GM12878 (cell line): Measurements from ENCODE around the gene AAGAB. TPM values are rescaled to one million over a fixed set of nuclear protein-coding genes. Genes with fewer than 3 reads are reported as not detected.

ENCODE experiments used
- ATAC-seq: fragments of 200-7000 bp; cut with Tn5 transposase; 3 replicates; pipeline ENCODE4 v1.9.1; 2020; ENCODE audit warnings: mild to moderate bottlenecking, moderate library complexity
- BruUV-seq: library from RNA; stranded (reverse); fragments of 400-500 nt; replicated peaks from 2 replicates; lab custom pipeline; 2021; lab: Mats Ljungman, UMichigan
- CTCF ChIA-PET: fragments of 300-600 bp; sonication (Branson Sonifier 250); formaldehyde crosslinking; extraction: SDS; loops from one replicate; lab custom pipeline; 2021; ENCODE audit warnings: inconsistent platforms; lab: Yijun Ruan, JAX
- POLR2A ChIA-PET: fragments of 350-600 bp; formaldehyde crosslinking; extraction: SDS; loops from one replicate; lab custom pipeline; 2021; ENCODE audit warnings: inconsistent platforms; lab: Charles Lee
- RAD21 ChIA-PET: fragments of 300-600 bp; sonication (Branson Sonifier 250); formaldehyde crosslinking; loops from one replicate; lab custom pipeline; 2023; ENCODE audit warnings: antibody characterized with exemption; ENCODE audit not compliant: unreplicated experiment; lab: Charles Lee
- SMC1A ChIA-PET: fragments of 300-600 bp; sonication (Branson Sonifier 250); formaldehyde crosslinking; loops from one replicate; lab custom pipeline; 2023; ENCODE audit not compliant: unreplicated experiment, uncharacterized antibody; lab: Charles Lee
- DNase-seq: peaks from one replicate; pipeline ENCODE4 v3.0.0-alpha.2; 2011; ENCODE audit warnings: low read depth, low spot score
- FAIRE-seq: peaks from 3 replicates; lab custom pipeline; 2011; peaks lifted over from hg19 to GRCh38; lab: Jason Lieb, UNC
- H2AFZ ChIP-seq: 2 replicates; pipeline ENCODE4 v1.6.0; 2011; ENCODE audit warnings: low read depth, low read length, control low read depth; ENCODE audit not compliant: control insufficient read depth
- H3K27ac ChIP-seq: 2 replicates; pipeline ENCODE4 v1.5.1; 2011; ENCODE audit warnings: control low read depth; ENCODE audit not compliant: control insufficient read depth, insufficient read depth
- H3K27me3 ChIP-seq, 2 experiments: replicated peaks in 1 of 2; 2 replicates each; pipeline versions ENCODE4 v1.6.0 to v1.6.1; 2011; ENCODE audit warnings: low read length in 1 of 2; ENCODE audit not compliant: control insufficient read depth in 2 of 2, insufficient read depth in 2 of 2
- H3K36me3 ChIP-seq, 2 experiments: 2 replicates each; pipeline ENCODE4 v1.5.1; 2011; ENCODE audit warnings: low read length in 1 of 2; ENCODE audit not compliant: control insufficient read depth in 2 of 2, insufficient read depth in 2 of 2
- H3K4me1 ChIP-seq: 2 replicates; pipeline ENCODE4 v1.6.1; 2011; ENCODE audit warnings: mild to moderate bottlenecking, low read length, moderate library complexity, mixed read lengths; ENCODE audit not compliant: control insufficient read depth, insufficient read depth
- H3K4me2 ChIP-seq: 2 replicates; pipeline ENCODE4 v1.6.0; 2011; ENCODE audit warnings: control low read depth; ENCODE audit not compliant: control insufficient read depth, insufficient read depth
- H3K4me3 ChIP-seq: fragments of 200-600 bp; sonication (generic); 2 replicates; pipeline ENCODE4 v1.5.1; 2016
- H3K79me2 ChIP-seq: 2 replicates; pipeline ENCODE4 v1.6.0; 2011; ENCODE audit warnings: low read length; ENCODE audit not compliant: control insufficient read depth, insufficient read depth
- H3K9ac ChIP-seq: 2 replicates; pipeline ENCODE4 v1.8.0; 2011; ENCODE audit warnings: low read length, control low read depth, mixed read lengths; ENCODE audit not compliant: control insufficient read depth, insufficient read depth
- H3K9me3 ChIP-seq: replicated peaks from 3 replicates; pipeline ENCODE4 v1.5.1; 2011; ENCODE audit warnings: mild to moderate bottlenecking, low read length; ENCODE audit not compliant: control insufficient read depth, insufficient read depth
- H4K20me1 ChIP-seq: 2 replicates; pipeline ENCODE4 v1.6.0; 2011; ENCODE audit not compliant: control insufficient read depth, insufficient read depth
- ATF7 ChIP-seq: fragments of 450-650 bp; IDR thresholded peaks from 2 replicates; pipeline ENCODE4 v1.6.1; 2016; ENCODE audit warnings: low read depth, mild to moderate bottlenecking
- CBX3 ChIP-seq: fragments of 200-600 bp; sonication (generic); IDR thresholded peaks from 2 replicates; pipeline ENCODE4 v1.6.1; 2016; ENCODE audit warnings: low read depth, borderline replicate concordance
- CHD2 ChIP-seq: IDR thresholded peaks from 2 replicates; pipeline ENCODE4 v1.6.1; 2011; ENCODE audit warnings: low read depth, low read length, improper control_type of control experiment, borderline replicate concordance
- CREM ChIP-seq: IDR thresholded peaks from 2 replicates; pipeline ENCODE4 v1.6.1; 2014; ENCODE audit warnings: antibody characterized with exemption, low read depth
- EED ChIP-seq: sonication (generic); IDR thresholded peaks from 2 replicates; pipeline ENCODE4 v1.6.1; 2016; ENCODE audit warnings: antibody characterized with exemption, low read depth
- GABPA ChIP-seq: IDR thresholded peaks from 2 replicates; pipeline ENCODE4 v1.6.1; 2014; ENCODE audit warnings: antibody characterized with exemption, low read depth, mild to moderate bottlenecking, inconsistent platforms
- HDAC2 ChIP-seq: fragments of 200-600 bp; sonication (generic); IDR thresholded peaks from 2 replicates; pipeline ENCODE4 v1.6.1; 2017
- HDAC6 ChIP-seq: fragments of 200-600 bp; sonication (generic); IDR thresholded peaks from one replicate; pipeline ENCODE4 v1.8.0; 2017; ENCODE audit warnings: antibody characterized with exemption; ENCODE audit not compliant: unreplicated experiment
- IKZF2 ChIP-seq, 2 experiments: fragments of 450-650 bp; IDR thresholded peaks; 2 replicates each; pipeline ENCODE4 v1.6.1; 2017; ENCODE audit warnings: mild to moderate bottlenecking in 2 of 2, moderate library complexity in 2 of 2
- IRF4 ChIP-seq: IDR thresholded peaks from 2 replicates; pipeline ENCODE4 v1.6.1; 2011; ENCODE audit warnings: low read depth, low read length
- MYC ChIP-seq: IDR thresholded peaks from 2 replicates; pipeline ENCODE4 v1.6.1; 2011; ENCODE audit warnings: mild to moderate bottlenecking, low read length, moderate library complexity, inconsistent platforms; ENCODE audit not compliant: insufficient read depth, insufficient replicate concordance, insufficient read length, severe bottlenecking
- RCOR1 ChIP-seq: conservative IDR thresholded peaks from 2 replicates; pipeline ENCODE4 v1.6.1; 2012; ENCODE audit warnings: low read depth, low read length, improper control_type of control experiment
- ZBTB11 ChIP-seq: fragments of 450-650 bp; formaldehyde crosslinking; IDR thresholded peaks from 2 replicates; pipeline ENCODE4 v1.5.0; 2022; ENCODE audit warnings: mild to moderate bottlenecking, missing genetic modification characterization
- ZBTB40 ChIP-seq: fragments of 450-650 bp; IDR thresholded peaks from 2 replicates; pipeline ENCODE4 v1.6.1; 2016; ENCODE audit warnings: mild to moderate bottlenecking, moderate library complexity, borderline replicate concordance
- ZNF24 ChIP-seq: fragments of 450-650 bp; IDR thresholded peaks from 2 replicates; pipeline ENCODE4 v1.6.1; 2017; ENCODE audit warnings: antibody characterized with exemption, mild to moderate bottlenecking
- ZZZ3 ChIP-seq: IDR thresholded peaks from 2 replicates; pipeline ENCODE4 v1.6.1; 2011; ENCODE audit warnings: low read depth; ENCODE audit not compliant: control insufficient read depth, insufficient read length
- WGBS: methylation state at CpG from one replicate; pipeline ENCODE4 v1.1.6; 2016; ENCODE audit warnings: low lambda C conversion rate; ENCODE audit not compliant: insufficient replicate concordance, insufficient coverage; ENCODE audit errors: missing lambda C conversion rate; 5-methylcytosine and 5-hydroxymethylcytosine counted together
- in situ Hi-C: fragments of 300-500 bp; cut with MboI; formaldehyde crosslinking; loops from 9 replicates; pipeline ENCODE4 v1.14.3; 2018; ENCODE audit warnings: mixed read lengths
- intact Hi-C: fragments of 100-400 bp; cut with micrococcal nuclease; formaldehyde crosslinking; loops from one replicate; pipeline ENCODE4 v1.14.2; 2022; ENCODE audit not compliant: unreplicated experiment
- polyA plus RNA-seq, 11 experiments: library from polyadenylated mRNA; depleted of rRNA in 4 of 11; unstranded in 6 of 11; stranded (reverse) in 5 of 11; fragments of >200 nt; fragmentation: Nextera tagmentation in 4 of 11; fragmentation: Illumina TruSeq in 1 of 11; extraction: Ambion mirVana in 4 of 11; extraction: Trizol in 1 of 11; gene quantifications; 1 replicate in 1 of 11; 2 replicates in 10 of 11; pipeline versions ENCODE4 v1.2.1 to v1.2.3, GENCODE V29; 2011 to 2016; ENCODE audit warnings: inconsistent platforms in 2 of 11, missing spikeins in 2 of 11, low read depth in 1 of 11
- total RNA-seq, 4 experiments: library from RNA; depleted of rRNA in 3 of 4; stranded (reverse); fragments of >200 nt in 3 of 4; fragmentation: Illumina TruSeq in 1 of 4; extraction: Trizol in 1 of 4; gene quantifications; 2 replicates each; pipeline versions ENCODE4 v1.2.1 to v1.2.3, GENCODE V29; 2013 to 2021

The AAGAB gene
- total and polyA plus RNA-seq, 10 of the 15 experiments (the other 5 are each of a cell fraction or from before 2014, with no cell fraction given) = 11.4 to 62.3 (median 38.0) TPM

- FAIRE-seq (no peak), ATAC-seq (no peak), DNase-seq (no peak)
- SMC1A ChIA-PET = interaction anchor here (0.9 to 1.0 kb wide), 2 partner anchors 21 to 32 kb away, joined by 3 read pairs; no protein-coding TSS in a partner anchor
- no peaks in the 10 kb centered on the region for H3K79me2 ChIP-seq
- no peak overlapping the region for H3K9ac ChIP-seq
- CTCF ChIA-PET = no interaction called here
- no peak overlapping the region for H3K27ac ChIP-seq
- H3K36me3 ChIP-seq = peaks cover 35 to 42% of the 10 kb centered on the region in 2 experiments
- peaks cover 17% of the 10 kb centered on the region for H3K4me1 ChIP-seq
- in situ Hi-C loops (no loop called here), intact Hi-C loops (no loop called here)
- BruUV-seq = no TSS peak
- peaks cover 3% of the 10 kb centered on the region; the same call in 1 of the 2 replicates for H4K20me1 ChIP-seq
- H2AFZ ChIP-seq = no peak overlapping the region
- POLR2A ChIA-PET = no interaction called here
- WGBS = 92% methylated on average over 12 of the region's 12 CpGs
- H3K4me3 ChIP-seq = no peak overlapping the region
- RAD21 ChIA-PET = no interaction called here
- no peaks in the 10 kb centered on the region for H3K9me3 ChIP-seq
- H3K4me2 ChIP-seq = no peak overlapping the region
- H3K27me3 ChIP-seq = no peaks in the 10 kb centered on the region
- no peak for TF ChIP-seq RCOR1
- no peak for TF ChIP-seq IRF4
- no peak for TF ChIP-seq HDAC6
- TF ChIP-seq CREM = no peak
- no peak for TF ChIP-seq ZBTB11 (CRISPR knock-in tag)
- TF ChIP-seq MYC = no peak
- TF ChIP-seq EED = no peak
- no peak for TF ChIP-seq HDAC2
- TF ChIP-seq CBX3 = no peak
- TF ChIP-seq ATF7 = no peak
- TF ChIP-seq IKZF2 (IDR thresholded peaks at IDR 0.05) = no peak
- no peak for TF ChIP-seq ZZZ3
- TF ChIP-seq ZNF24 = no peak
- TF ChIP-seq CHD2 = no peak
- no peak for TF ChIP-seq ZBTB40
- TF ChIP-seq GABPA = no peak
Measured at GRCh38 chr15:67170143-67170925, 84.1 kb downstream of the AAGAB start.
